Vagina (tissue), 2 donors: ENCODE results near the gene MYLK. TPM values are rescaled to one million over a fixed set of nuclear protein-coding genes. Genes with fewer than 3 reads are reported as not detected.

Experiments
- DNase-seq, 2 donors: peaks; one replicate each; pipeline ENCODE4 v3.0.0-alpha.2; 2017; ENCODE audit errors: extremely low spot score in 2 of 2
- H3K27ac ChIP-seq: fragments of 200-600 bp; sonication (generic); one replicate; pipeline ENCODE4 v1.5.1; 2019
- H3K27me3 ChIP-seq: fragments of 200-600 bp; sonication (generic); one replicate; pipeline ENCODE4 v1.5.1; 2019
- H3K36me3 ChIP-seq, 2 donors: fragments of 200-600 bp; sonication (generic); one replicate each; pipeline ENCODE4 v1.5.1; 2017 to 2019
- H3K4me1 ChIP-seq: fragments of 200-600 bp; sonication (generic); one replicate; pipeline ENCODE4 v1.5.1; 2019
- H3K4me3 ChIP-seq, 2 donors: fragments of 200-600 bp; sonication (generic); 1 replicate in 1 of 2; 2 replicates in 1 of 2; pipeline ENCODE4 v1.5.1; 2016 to 2019
- H3K9me3 ChIP-seq: fragments of 200-600 bp; sonication (generic); one replicate; pipeline ENCODE4 v1.5.1; 2019
- POLR2A ChIP-seq, 2 donors: fragments of 450-650 bp; IDR thresholded peaks; one replicate each; pipeline ENCODE4 v1.6.1; 2017; ENCODE audit warnings: antibody characterized with exemption in 2 of 2, mild to moderate bottlenecking in 2 of 2, moderate library complexity in 2 of 2
- POLR2AphosphoS5 ChIP-seq, 2 donors: sonication (generic); formaldehyde crosslinking; IDR thresholded peaks; one replicate each; pipeline ENCODE4 v1.9.0; 2017; ENCODE audit warnings: antibody characterized with exemption in 2 of 2, mild to moderate bottlenecking in 2 of 2, low read depth in 1 of 2; ENCODE audit not compliant: insufficient read depth in 1 of 2
- intact Hi-C: fragments of 100-400 bp; cut with DNase I; formaldehyde crosslinking; loops from one replicate; pipeline ENCODE4 v1.15.1; 2023
- total RNA-seq: library from RNA; depleted of rRNA; stranded (reverse); fragments of >200 nt; gene quantifications from one replicate; pipeline ENCODE4 v1.2.3, GENCODE V29; 2016
- TF ChIP-seq, protein P1 (sequence below), 3 experiments: fragments of 450-650 bp in 2 of 3; fragments of 200-600 bp in 1 of 3; sonication (generic) in 1 of 3; IDR thresholded peaks; one replicate each; pipeline ENCODE4 v1.5.1; 2017 to 2019; ENCODE audit warnings: antibody characterized with exemption in 3 of 3, mild to moderate bottlenecking in 2 of 3, moderate library complexity in 2 of 3

The MYLK gene
- total RNA-seq, 1 donor from 2014 or later, result 352 TPM

- DNase-seq, result no peak
- H3K4me3 ChIP-seq, result no peak overlapping the region
- H3K36me3 ChIP-seq, result peaks cover 0 to 5% of the 10 kb centered on the region in 2 donors
- no peak overlapping the region for H3K27ac ChIP-seq
- no peak for TF ChIP-seq POLR2A (IDR thresholded peaks at IDR 0.05)
- no peak for TF ChIP-seq POLR2AphosphoS5 (IDR thresholded peaks at IDR 0.05; ENCODE audit: insufficient read depth in 1 of 2, low read depth in 1 of 2)
- TF ChIP-seq, protein P1, sequence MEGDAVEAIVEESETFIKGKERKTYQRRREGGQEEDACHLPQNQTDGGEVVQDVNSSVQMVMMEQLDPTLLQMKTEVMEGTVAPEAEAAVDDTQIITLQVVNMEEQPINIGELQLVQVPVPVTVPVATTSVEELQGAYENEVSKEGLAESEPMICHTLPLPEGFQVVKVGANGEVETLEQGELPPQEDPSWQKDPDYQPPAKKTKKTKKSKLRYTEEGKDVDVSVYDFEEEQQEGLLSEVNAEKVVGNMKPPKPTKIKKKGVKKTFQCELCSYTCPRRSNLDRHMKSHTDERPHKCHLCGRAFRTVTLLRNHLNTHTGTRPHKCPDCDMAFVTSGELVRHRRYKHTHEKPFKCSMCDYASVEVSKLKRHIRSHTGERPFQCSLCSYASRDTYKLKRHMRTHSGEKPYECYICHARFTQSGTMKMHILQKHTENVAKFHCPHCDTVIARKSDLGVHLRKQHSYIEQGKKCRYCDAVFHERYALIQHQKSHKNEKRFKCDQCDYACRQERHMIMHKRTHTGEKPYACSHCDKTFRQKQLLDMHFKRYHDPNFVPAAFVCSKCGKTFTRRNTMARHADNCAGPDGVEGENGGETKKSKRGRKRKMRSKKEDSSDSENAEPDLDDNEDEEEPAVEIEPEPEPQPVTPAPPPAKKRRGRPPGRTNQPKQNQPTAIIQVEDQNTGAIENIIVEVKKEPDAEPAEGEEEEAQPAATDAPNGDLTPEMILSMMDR (IDR thresholded peaks at IDR 0.05), result no peak
- H3K4me1 ChIP-seq, result peaks cover 15% of the 10 kb centered on the region
- intact Hi-C loops, result no loop called here
- no peaks in the 10 kb centered on the region for H3K9me3 ChIP-seq
- H3K27me3 ChIP-seq, result no peaks in the 10 kb centered on the region
These were observed 242.6 kb downstream of the MYLK start for GRCh38 chr3:123641505-123641904.

DNA sequence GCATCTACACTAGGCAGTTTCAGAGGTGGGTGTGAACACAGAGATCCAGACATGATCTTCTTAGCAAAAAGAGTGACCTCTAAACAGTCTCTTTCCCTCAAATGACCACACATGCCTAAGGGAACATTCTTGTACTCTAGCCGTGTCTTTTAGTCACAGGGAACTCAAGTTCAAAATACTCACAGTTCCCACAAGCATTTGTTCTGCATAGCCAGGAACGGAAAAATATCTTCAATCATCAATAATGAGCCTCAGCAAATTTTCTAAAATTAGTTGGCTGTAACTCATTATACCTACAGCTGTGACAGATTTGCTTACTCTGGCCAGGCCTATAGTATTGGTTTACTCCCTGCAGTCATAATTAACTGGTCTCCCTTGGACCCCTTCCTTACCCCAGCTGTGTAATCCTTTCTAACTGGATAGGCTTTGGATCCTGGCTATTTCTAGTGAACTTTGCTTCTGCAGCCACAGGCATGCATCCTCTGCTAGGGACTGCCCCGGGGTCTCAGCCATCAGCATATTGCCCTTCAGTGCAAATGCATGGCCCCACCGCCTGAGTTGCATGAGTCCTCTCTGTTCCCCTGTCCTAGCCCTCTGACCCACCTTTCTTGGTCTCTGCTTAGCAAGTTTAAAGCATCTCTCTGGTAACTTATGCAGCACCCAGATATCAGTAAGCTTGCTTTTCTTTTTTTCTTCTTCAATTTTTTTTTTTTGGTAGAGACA is 243.2 kb downstream of the MYLK start:
- DNase-seq, result no peak
- no peaks in the 10 kb centered on the region for H3K9me3 ChIP-seq
- no peak overlapping the region for H3K27ac ChIP-seq
- intact Hi-C loops, result no loop called here
- H3K36me3 ChIP-seq, result peaks cover 0 to 5% of the 10 kb centered on the region in 2 donors
- TF ChIP-seq, protein P1 (IDR thresholded peaks at IDR 0.05), result no peak
- no peak for TF ChIP-seq POLR2A (IDR thresholded peaks at IDR 0.05)
- TF ChIP-seq POLR2AphosphoS5 (IDR thresholded peaks at IDR 0.05; ENCODE audit: insufficient read depth in 1 of 2, low read depth in 1 of 2), result no peak
- H3K27me3 ChIP-seq, result no peaks in the 10 kb centered on the region
- peaks cover 19% of the 10 kb centered on the region for H3K4me1 ChIP-seq
- H3K4me3 ChIP-seq, result no peak overlapping the region

DNA sequence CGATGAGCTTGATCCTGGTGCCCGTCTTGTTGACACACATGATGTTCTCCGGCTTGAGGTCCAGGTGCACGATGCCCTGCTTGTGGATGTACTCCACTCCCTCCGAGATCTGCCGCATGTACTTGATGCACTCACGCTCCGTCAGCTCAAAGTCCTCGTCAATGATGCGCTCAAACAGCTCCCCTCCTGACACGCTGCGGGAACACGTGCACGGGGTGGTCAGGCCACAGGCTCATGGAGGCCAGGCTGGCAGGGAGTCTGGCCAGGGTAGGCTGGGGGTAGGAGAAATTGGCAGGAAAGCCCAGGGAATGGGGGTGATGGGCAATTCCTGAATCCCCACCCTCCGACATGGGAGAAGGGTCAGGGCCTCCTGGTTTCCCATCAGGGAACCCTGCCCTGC is 243.8 kb downstream of the MYLK start:
- no peaks in the 10 kb centered on the region for H3K9me3 ChIP-seq
- H3K36me3 ChIP-seq, result peaks cover 0 to 5% of the 10 kb centered on the region in 2 donors
- intact Hi-C loops, result no loop called here
- no peak overlapping the region for H3K27ac ChIP-seq
- H3K4me1 ChIP-seq, result peaks cover 20% of the 10 kb centered on the region
- H3K4me3 ChIP-seq, result no peak overlapping the region
- no peak for DNase-seq
- TF ChIP-seq, protein P1 (IDR thresholded peaks at IDR 0.05), result no peak
- TF ChIP-seq POLR2AphosphoS5 (IDR thresholded peaks at IDR 0.05; ENCODE audit: insufficient read depth in 1 of 2, low read depth in 1 of 2) (no peak), POLR2A (IDR thresholded peaks at IDR 0.05) (no peak)
- H3K27me3 ChIP-seq, result no peaks in the 10 kb centered on the region

DNA sequence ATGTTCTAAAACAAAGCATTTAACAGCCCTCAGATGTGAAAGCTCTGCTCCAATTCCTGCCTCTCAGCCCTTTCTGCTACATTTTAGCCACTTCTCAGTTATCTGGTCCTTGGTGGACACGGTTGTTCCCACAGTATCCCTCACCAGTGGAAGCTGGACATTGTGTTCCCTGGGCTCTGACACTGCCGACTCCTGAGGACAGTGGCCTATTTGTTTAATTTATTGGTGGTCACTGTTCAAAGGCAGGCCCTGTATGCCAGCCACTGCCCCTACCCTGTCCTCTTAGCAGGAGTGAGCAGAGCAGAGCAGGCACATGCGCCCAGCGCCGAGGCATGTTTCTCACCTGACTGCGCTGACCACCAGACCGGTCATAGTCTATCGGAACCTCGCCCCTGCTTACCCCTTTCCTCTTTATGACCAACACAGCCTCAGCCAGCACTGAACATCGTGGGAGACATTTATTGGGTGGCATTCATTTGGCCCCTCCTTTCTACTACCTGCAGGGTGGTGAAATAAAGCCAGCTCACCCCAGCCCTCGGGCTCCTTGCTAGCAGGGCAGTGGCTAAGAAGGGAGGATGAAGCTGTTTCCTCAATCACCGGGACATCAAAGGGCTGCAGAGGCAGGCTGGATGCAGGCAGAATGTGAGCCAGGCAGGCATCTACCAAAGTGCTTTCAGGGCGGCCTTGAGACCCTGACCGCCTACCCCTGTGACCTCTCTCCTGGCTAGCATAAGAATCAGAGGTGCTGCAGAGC is 245.0 kb downstream of the MYLK start:
- TF ChIP-seq, protein P1 (IDR thresholded peaks at IDR 0.05), result no peak
- TF ChIP-seq POLR2AphosphoS5 (IDR thresholded peaks at IDR 0.05; ENCODE audit: insufficient read depth in 1 of 2, low read depth in 1 of 2) (no peak), POLR2A (IDR thresholded peaks at IDR 0.05) (no peak)
- Histone ChIP-seq H3K4me3 (no peak overlapping the region), H3K9me3 (no peaks in the 10 kb centered on the region), H3K4me1 (peaks cover 25% of the 10 kb centered on the region), H3K27me3 (no peaks in the 10 kb centered on the region), H3K27ac (no peak overlapping the region), H3K36me3 (peaks cover 0 to 5% of the 10 kb centered on the region in 2 donors)
- intact Hi-C loops, result no loop called here
- DNase-seq, result no peak

DNA sequence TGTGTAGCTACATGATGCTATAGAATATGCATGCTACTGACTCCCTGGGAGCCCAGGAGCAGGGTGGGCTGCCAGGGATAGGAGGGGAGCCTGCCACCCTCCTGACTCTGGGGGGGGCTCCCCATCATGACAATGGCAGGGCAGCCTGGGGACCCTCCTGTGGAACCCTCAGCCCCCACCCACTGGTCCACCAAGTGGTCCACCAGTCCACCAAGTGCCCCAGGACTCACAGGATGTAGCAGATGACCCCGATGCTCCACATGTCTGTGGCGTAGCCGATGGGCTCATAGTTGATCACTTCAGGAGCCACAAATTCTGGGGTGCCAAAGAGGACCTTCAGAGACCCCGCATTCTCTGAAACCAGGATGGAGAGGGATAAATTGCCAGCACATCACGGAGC is 246.3 kb downstream of the MYLK start:
- peaks cover 36% of the 10 kb centered on the region for H3K4me1 ChIP-seq
- H3K9me3 ChIP-seq, result no peaks in the 10 kb centered on the region
- intact Hi-C loops, result no loop called here
- H3K27ac ChIP-seq, result no peak overlapping the region
- no peak for DNase-seq
- TF ChIP-seq, protein P1 (IDR thresholded peaks at IDR 0.05), result no peak
- H3K4me3 ChIP-seq, result no peak overlapping the region
- peaks cover 0 to 5% of the 10 kb centered on the region in 2 donors for H3K36me3 ChIP-seq
- no peaks in the 10 kb centered on the region for H3K27me3 ChIP-seq
